HL-60 (cell line): ENCODE measurements around the gene ECSCR.
"Not testable (repeated sequence)": the region's sequence is repeated elsewhere in the genome, so short reads cannot be mapped to it uniquely, and the experiment has no call there.

Experiments
- CTCF ChIP-seq: IDR thresholded peaks from one replicate; pipeline ENCODE4 v1.5.1; 2011; ENCODE audit warnings: low read length, control low read depth, inconsistent platforms; ENCODE audit not compliant: insufficient read depth
- REST ChIP-seq: IDR thresholded peaks from 2 replicates; pipeline ENCODE4 v1.6.1; 2012; ENCODE audit warnings: low read depth; ENCODE audit not compliant: insufficient replicate concordance
- SPI1 ChIP-seq: IDR thresholded peaks from 2 replicates; pipeline ENCODE4 v1.6.1; 2012; ENCODE audit warnings: low read depth, mild to moderate bottlenecking, borderline replicate concordance

- not testable (repeated sequence) for TF ChIP-seq REST, SPI1, CTCF
Observed at GRCh38 chr5:139440416-139440815, 22.1 kb downstream of the ECSCR start.
